Mammary epithelial cell (primary cell): ENCODE measurements around the gene GOLGA8R.
"Not testable (repeated sequence)": the region's sequence is repeated elsewhere in the genome, so short reads cannot be mapped to it uniquely, and the experiment has no call there.

ENCODE experiments used
- CTCF ChIP-seq, 2 donors: IDR thresholded peaks in 1 of 2; conservative IDR thresholded peaks in 1 of 2; 2 replicates each; pipeline ENCODE4 v1.5.1; 2011 to 2012; ENCODE audit warnings: inconsistent platforms in 2 of 2, low read length in 2 of 2, mild to moderate bottlenecking in 2 of 2, control low read depth in 1 of 2, low read depth in 1 of 2; ENCODE audit not compliant: insufficient read depth in 1 of 2; ENCODE audit errors: extremely low read depth in 1 of 2
- EZH2 ChIP-seq: IDR thresholded peaks from 2 replicates; pipeline ENCODE4 v1.6.1; 2012; ENCODE audit warnings: low read length, inconsistent platforms, borderline replicate concordance

- TF ChIP-seq CTCF (conservative IDR thresholded peaks at IDR 0.05 in 1 of 2, IDR thresholded peaks at IDR 0.05 in 1 of 2; ENCODE audit: extremely low read depth in 1 of 2, insufficient read depth in 1 of 2, low read depth in 1 of 2, low read length in 2 of 2); EZH2: not testable (repeated sequence)
Observed at GRCh38 chr15:30360990-30361389, 53.1 kb downstream of the GOLGA8R start.
